GM12878 (cell line): ENCODE measurements around the gene ITPKB. TPM values are rescaled to one million over a fixed set of nuclear protein-coding genes. Genes with fewer than 3 reads are reported as not detected.

Source experiments
- ATAC-seq: fragments of 200-7000 bp; cut with Tn5 transposase; 3 replicates; pipeline ENCODE4 v1.9.1; 2020; ENCODE audit warnings: mild to moderate bottlenecking, moderate library complexity
- BruUV-seq: library from RNA; stranded (reverse); fragments of 400-500 nt; replicated peaks from 2 replicates; lab custom pipeline; 2021; lab: Mats Ljungman, UMichigan
- CTCF ChIA-PET: fragments of 300-600 bp; sonication (Branson Sonifier 250); formaldehyde crosslinking; extraction: SDS; loops from one replicate; lab custom pipeline; 2021; ENCODE audit warnings: inconsistent platforms; lab: Yijun Ruan, JAX
- POLR2A ChIA-PET: fragments of 350-600 bp; formaldehyde crosslinking; extraction: SDS; loops from one replicate; lab custom pipeline; 2021; ENCODE audit warnings: inconsistent platforms; lab: Charles Lee
- RAD21 ChIA-PET: fragments of 300-600 bp; sonication (Branson Sonifier 250); formaldehyde crosslinking; loops from one replicate; lab custom pipeline; 2023; ENCODE audit warnings: antibody characterized with exemption; ENCODE audit not compliant: unreplicated experiment; lab: Charles Lee
- SMC1A ChIA-PET: fragments of 300-600 bp; sonication (Branson Sonifier 250); formaldehyde crosslinking; loops from one replicate; lab custom pipeline; 2023; ENCODE audit not compliant: unreplicated experiment, uncharacterized antibody; lab: Charles Lee
- DNase-seq: peaks from one replicate; pipeline ENCODE4 v3.0.0-alpha.2; 2011; ENCODE audit warnings: low read depth, low spot score
- FAIRE-seq: peaks from 3 replicates; lab custom pipeline; 2011; peaks lifted over from hg19 to GRCh38; lab: Jason Lieb, UNC
- H2AFZ ChIP-seq: 2 replicates; pipeline ENCODE4 v1.6.0; 2011; ENCODE audit warnings: low read depth, low read length, control low read depth; ENCODE audit not compliant: control insufficient read depth
- H3K27ac ChIP-seq: 2 replicates; pipeline ENCODE4 v1.5.1; 2011; ENCODE audit warnings: control low read depth; ENCODE audit not compliant: control insufficient read depth, insufficient read depth
- H3K27me3 ChIP-seq, 2 experiments: replicated peaks in 1 of 2; 2 replicates each; pipeline versions ENCODE4 v1.6.0 to v1.6.1; 2011; ENCODE audit warnings: low read length in 1 of 2; ENCODE audit not compliant: control insufficient read depth in 2 of 2, insufficient read depth in 2 of 2
- H3K36me3 ChIP-seq, 2 experiments: 2 replicates each; pipeline ENCODE4 v1.5.1; 2011; ENCODE audit warnings: low read length in 1 of 2; ENCODE audit not compliant: control insufficient read depth in 2 of 2, insufficient read depth in 2 of 2
- H3K4me1 ChIP-seq: 2 replicates; pipeline ENCODE4 v1.6.1; 2011; ENCODE audit warnings: mild to moderate bottlenecking, low read length, moderate library complexity, mixed read lengths; ENCODE audit not compliant: control insufficient read depth, insufficient read depth
- H3K4me2 ChIP-seq: 2 replicates; pipeline ENCODE4 v1.6.0; 2011; ENCODE audit warnings: control low read depth; ENCODE audit not compliant: control insufficient read depth, insufficient read depth
- H3K4me3 ChIP-seq: fragments of 200-600 bp; sonication (generic); 2 replicates; pipeline ENCODE4 v1.5.1; 2016
- H3K79me2 ChIP-seq: 2 replicates; pipeline ENCODE4 v1.6.0; 2011; ENCODE audit warnings: low read length; ENCODE audit not compliant: control insufficient read depth, insufficient read depth
- H3K9ac ChIP-seq: 2 replicates; pipeline ENCODE4 v1.8.0; 2011; ENCODE audit warnings: low read length, control low read depth, mixed read lengths; ENCODE audit not compliant: control insufficient read depth, insufficient read depth
- H3K9me3 ChIP-seq: replicated peaks from 3 replicates; pipeline ENCODE4 v1.5.1; 2011; ENCODE audit warnings: mild to moderate bottlenecking, low read length; ENCODE audit not compliant: control insufficient read depth, insufficient read depth
- H4K20me1 ChIP-seq: 2 replicates; pipeline ENCODE4 v1.6.0; 2011; ENCODE audit not compliant: control insufficient read depth, insufficient read depth
- E2F4 ChIP-seq: IDR thresholded peaks from 2 replicates; pipeline ENCODE4 v1.6.1; 2012; ENCODE audit warnings: low read depth, low read length, improper control_type of control experiment
- E2F8 ChIP-seq: fragments of 450-650 bp; IDR thresholded peaks from 2 replicates; pipeline ENCODE4 v1.6.1; 2018; ENCODE audit warnings: mild to moderate bottlenecking, low read depth, moderate library complexity; ENCODE audit not compliant: partially characterized antibody
- HSF1 ChIP-seq: fragments of 150-350 bp; IDR thresholded peaks from 2 replicates; pipeline ENCODE4 v1.6.1; 2014; ENCODE audit warnings: mild to moderate bottlenecking, low read depth, low read length
- KDM1A ChIP-seq: fragments of 200-600 bp; sonication (generic); IDR thresholded peaks from 2 replicates; pipeline ENCODE4 v1.6.1; 2016; ENCODE audit warnings: borderline replicate concordance
- PRDM15 ChIP-seq: fragments of 450-650 bp; formaldehyde crosslinking; IDR thresholded peaks from 2 replicates; pipeline ENCODE4 v1.4.0; 2020; ENCODE audit warnings: mild to moderate bottlenecking, moderate library complexity
- SRF ChIP-seq, 2 experiments: IDR thresholded peaks; 2 replicates each; pipeline ENCODE4 v1.6.1; 2011; ENCODE audit warnings: low read depth in 2 of 2, low read length in 2 of 2, mild to moderate bottlenecking in 1 of 2, moderate library complexity in 1 of 2
- USF1 ChIP-seq: IDR thresholded peaks from 2 replicates; pipeline ENCODE4 v1.6.1; 2011; ENCODE audit warnings: borderline replicate concordance, low read depth, mild to moderate bottlenecking, moderate library complexity, mixed read lengths, low read length; ENCODE audit not compliant: insufficient read depth; ENCODE audit errors: extremely low read length
- WGBS: methylation state at CpG from one replicate; pipeline ENCODE4 v1.1.6; 2016; ENCODE audit warnings: low lambda C conversion rate; ENCODE audit not compliant: insufficient replicate concordance, insufficient coverage; ENCODE audit errors: missing lambda C conversion rate; 5-methylcytosine and 5-hydroxymethylcytosine counted together
- in situ Hi-C: fragments of 300-500 bp; cut with MboI; formaldehyde crosslinking; loops from 9 replicates; pipeline ENCODE4 v1.14.3; 2018; ENCODE audit warnings: mixed read lengths
- intact Hi-C: fragments of 100-400 bp; cut with micrococcal nuclease; formaldehyde crosslinking; loops from one replicate; pipeline ENCODE4 v1.14.2; 2022; ENCODE audit not compliant: unreplicated experiment
- polyA plus RNA-seq, 11 experiments: library from polyadenylated mRNA; depleted of rRNA in 4 of 11; unstranded in 6 of 11; stranded (reverse) in 5 of 11; fragments of >200 nt; fragmentation: Nextera tagmentation in 4 of 11; fragmentation: Illumina TruSeq in 1 of 11; extraction: Ambion mirVana in 4 of 11; extraction: Trizol in 1 of 11; gene quantifications; 1 replicate in 1 of 11; 2 replicates in 10 of 11; pipeline versions ENCODE4 v1.2.1 to v1.2.3, GENCODE V29; 2011 to 2016; ENCODE audit warnings: inconsistent platforms in 2 of 11, missing spikeins in 2 of 11, low read depth in 1 of 11
- total RNA-seq, 4 experiments: library from RNA; depleted of rRNA in 3 of 4; stranded (reverse); fragments of >200 nt in 3 of 4; fragmentation: Illumina TruSeq in 1 of 4; extraction: Trizol in 1 of 4; gene quantifications; 2 replicates each; pipeline versions ENCODE4 v1.2.1 to v1.2.3, GENCODE V29; 2013 to 2021

ITPKB gene
- total and polyA plus RNA-seq, 10 of the 15 experiments (the other 5 are each of a cell fraction or from before 2014, with no cell fraction given): 1.3 to 38.7 (median 12.9) TPM

GRCh38 chr1:226754793-226755533 lies 15.9 kb upstream of the ITPKB start:
- no peak for ATAC-seq
- no peak for TF ChIP-seq KDM1A
- no peak for TF ChIP-seq E2F4
- no peak for TF ChIP-seq PRDM15
- TF ChIP-seq HSF1: no peak
- no peak for TF ChIP-seq USF1
- TF ChIP-seq E2F8: no peak
- TF ChIP-seq SRF (IDR thresholded peaks at IDR 0.05; ENCODE audit: low read depth in 2 of 2, low read length in 2 of 2): no peak

More at GRCh38 chr1:226754793-226755533, 15.9 kb upstream of the ITPKB start:
- H3K9me3 ChIP-seq: no peaks in the 10 kb centered on the region
- ChIA-PET CTCF (interaction anchor here (1.0 kb wide), 1 partner anchor 74 kb away, joined by 3 read pairs; no protein-coding TSS in a partner anchor), POLR2A (no interaction called here), RAD21 (interaction anchor here (1.5 kb wide), 1 partner anchor 15 kb away, joined by 5 read pairs; the partner anchor contains the start of gene ITPKB), SMC1A (no interaction called here)
- in situ Hi-C loops: loop anchor here (5.0 kb wide), 1 partner anchor 52 kb away; no protein-coding TSS in a partner anchor
- H3K4me2 ChIP-seq: no peak overlapping the region
- 83% methylated on average over 9 of the region's 9 CpGs for WGBS
- no peak overlapping the region for H3K27ac ChIP-seq
- H3K36me3 ChIP-seq: no peaks in the 10 kb centered on the region
- DNase-seq (no peak), FAIRE-seq (no peak)
- no peak overlapping the region for H3K4me3 ChIP-seq
- BruUV-seq: no TSS peak
- no peak overlapping the region for H2AFZ ChIP-seq
- no peaks in the 10 kb centered on the region for H3K79me2 ChIP-seq
- no peak overlapping the region for H3K9ac ChIP-seq
- no peaks in the 10 kb centered on the region for H4K20me1 ChIP-seq
- intact Hi-C loops: no loop called here
- no peaks in the 10 kb centered on the region for H3K27me3 ChIP-seq
- no peaks in the 10 kb centered on the region for H3K4me1 ChIP-seq
